ENCODE results near the gene SKI. TPM values are rescaled to one million over a fixed set of nuclear protein-coding genes. Genes with fewer than 3 reads are reported as not detected.

The SKI gene
- total and polyA plus RNA-seq, 2 of the 8 experiments (the other 6 are each of a cell fraction or from before 2014, with no cell fraction given) = 8.3 to 87.6 TPM

DNA sequence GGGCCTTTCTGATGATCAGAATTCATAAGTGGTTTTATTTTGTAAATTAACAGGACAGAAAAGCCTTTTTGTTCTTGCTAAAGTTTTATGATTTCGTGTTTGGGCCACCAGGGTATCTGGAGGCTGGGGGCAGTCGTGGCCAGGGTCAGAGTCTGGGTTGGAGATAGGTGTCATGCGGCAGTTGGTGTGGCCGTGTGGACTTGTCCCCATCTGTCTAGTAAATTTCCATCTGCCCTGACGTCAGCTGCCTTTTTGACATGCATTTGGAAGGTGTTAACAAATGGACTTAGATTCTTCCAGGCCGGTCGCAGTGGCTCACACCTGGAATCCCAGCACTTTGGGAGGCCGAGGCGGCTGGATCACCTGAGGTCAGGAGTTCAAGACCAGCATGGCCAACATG lies 56.8 kb downstream of the SKI start:
- peaks cover under 1 to 13% (median 9%) of the 10 kb centered on the region in 4 experiments for H3K4me1 ChIP-seq (replicated peaks in 1 of 4; ENCODE audit: control insufficient read depth in 3 of 4, insufficient read depth in 4 of 4, low read length in 3 of 4)
- no peaks in the 10 kb centered on the region for H3K9me3 ChIP-seq (ENCODE audit: insufficient read depth in 2 of 2, low read depth in 1 of 2, low read length in 1 of 2)
- no peaks in the 10 kb centered on the region for H3K36me3 ChIP-seq (ENCODE audit: control insufficient read depth in 2 of 4, insufficient read depth in 4 of 4, low read length in 3 of 4)
- H2AK5ac ChIP-seq (ENCODE audit: low read depth, low read length) = no peak overlapping the region
- H4K20me1 ChIP-seq (replicated peaks in 1 of 2; ENCODE audit: control insufficient read depth in 1 of 2, insufficient read depth in 2 of 2, low read length in 2 of 2) = peaks cover 14 to 23% of the 10 kb centered on the region in 2 experiments
- no peak overlapping the region for H3K14ac ChIP-seq (ENCODE audit: insufficient read length)
- no peak overlapping the region for H3K18ac ChIP-seq (ENCODE audit: extremely low read depth, low read length)
- no peak overlapping the region for H3K56ac ChIP-seq (replicated peaks; ENCODE audit: insufficient read length, low read depth, low read length)
- H2BK120ac ChIP-seq (replicated peaks; ENCODE audit: low read depth, low read length) = no peak overlapping the region
- H2AFZ ChIP-seq (ENCODE audit: low read length) = no peak overlapping the region
- no peak overlapping the region for H2BK15ac ChIP-seq (ENCODE audit: low read length)
- H3K4me3 ChIP-seq (ENCODE audit: extremely low read depth in 1 of 4, insufficient read depth in 2 of 4, low read depth in 3 of 4, low read length in 4 of 4) = no peak overlapping the region
- H3K4me2 ChIP-seq (ENCODE audit: insufficient read depth in 1 of 2, low read depth in 2 of 2, low read length in 2 of 2) = no peak overlapping the region
- WGBS, 2 experiments (ENCODE audit: extremely low coverage in 1 of 2, insufficient coverage in 1 of 2, insufficient read length in 1 of 2, insufficient replicate concordance in 2 of 2, low coverage in 1 of 2, low lambda C conversion rate in 2 of 2, missing lambda C conversion rate in 1 of 2) = 89% methylated on average over 9 of the region's 9 CpGs; no CpG with 5 or more reads in 1 of the 2 experiments
- peaks cover 11% of the 10 kb centered on the region for H3K79me1 ChIP-seq (ENCODE audit: low read depth, low read length)
- no peak overlapping the region for H4K91ac ChIP-seq (replicated peaks; ENCODE audit: insufficient read length, low read length)
- no peak for FAIRE-seq
- H3K27ac ChIP-seq (ENCODE audit: low read depth, low read length) = no peak overlapping the region
- no peak overlapping the region for H4K5ac ChIP-seq (ENCODE audit: insufficient read length, low read depth, low read length)
- H2BK20ac ChIP-seq (ENCODE audit: low read length) = no peak overlapping the region
- peaks cover 9 to 72% of the 10 kb centered on the region in 2 experiments; a peak in 3 of 4 replicates for H3K79me2 ChIP-seq (ENCODE audit: control insufficient read depth in 1 of 2, insufficient read depth in 2 of 2, low read length in 2 of 2)
- no peaks in the 10 kb centered on the region for H3K23me2 ChIP-seq (ENCODE audit: low read depth, low read length)
- ChIA-PET CTCF (ENCODE audit: partially characterized antibody) (interaction anchor here (0.7 to 0.9 kb wide), 2 partner anchors 10 to 97 kb away, joined by 3 to 4 read pairs; no protein-coding TSS in a partner anchor), POLR2A (ENCODE audit: partially characterized antibody) (interaction anchor here (0.7 to 1.4 kb wide), 2 partner anchors 20 to 94 kb away, joined by 3 read pairs; no protein-coding TSS in a partner anchor)
- no peak overlapping the region for H2BK12ac ChIP-seq (ENCODE audit: low read depth, low read length)
- DNase-seq (ENCODE audit: low read depth in 1 of 2, low spot score in 2 of 2) = no peak
- no peak overlapping the region for H2BK5ac ChIP-seq (ENCODE audit: low read depth, low read length)
- H3K23ac ChIP-seq (ENCODE audit: insufficient read length) = no peak overlapping the region
- no peaks in the 10 kb centered on the region for H3K27me3 ChIP-seq (replicated peaks in 1 of 4; ENCODE audit: control insufficient read depth in 3 of 4, extremely low read depth in 1 of 4, insufficient read depth in 3 of 4, low read length in 3 of 4)
- no peak overlapping the region for H3K4ac ChIP-seq (replicated peaks; ENCODE audit: insufficient read length, low read depth, low read length)
- H4K8ac ChIP-seq (ENCODE audit: extremely low read depth, insufficient read depth, low read length) = no peak overlapping the region
- H3K9ac ChIP-seq (replicated peaks in 1 of 4; ENCODE audit: extremely low read depth in 1 of 4, low read depth in 3 of 4, low read length in 3 of 4) = no peak overlapping the region
- no peak for TF ChIP-seq SRF (IDR thresholded peaks at IDR 0.05; ENCODE audit: low read depth, low read length)

Data from H1 (cell line).